ENCODE results near the gene PNPLA7. TPM values are rescaled to one million over a fixed set of nuclear protein-coding genes. Genes with fewer than 3 reads are reported as not detected.

Gene PNPLA7
- total and polyA plus RNA-seq, 2 of the 13 experiments (the other 11 are each of a cell fraction or from before 2014, with no cell fraction given), result 0.42 to 1.5 TPM

GRCh38 chr9:137501457-137501856, 48.7 kb downstream of the PNPLA7 start:
- H3K4me1 ChIP-seq (ENCODE audit: insufficient read depth, low read length), result peaks cover 4% of the 10 kb centered on the region
- TF ChIP-seq TGIF2 (CRISPR knock-in tag; IDR thresholded peaks at IDR 0.05) (no peak), SMARCE1 (IDR thresholded peaks at IDR 0.05; ENCODE audit: borderline replicate concordance) (no peak), ZFP62 (CRISPR knock-in tag; IDR thresholded peaks at IDR 0.05) (no peak), MYNN (CRISPR knock-in tag; IDR thresholded peaks at IDR 0.05; ENCODE audit: low read depth) (no peak), KLF13 (CRISPR knock-in tag; IDR thresholded peaks at IDR 0.05) (no peak), SP4 (CRISPR knock-in tag; IDR thresholded peaks at IDR 0.05) (no peak), CCDC6 (CRISPR knock-in tag; IDR thresholded peaks at IDR 0.05) (no peak), BCL3 (CRISPR knock-in tag; IDR thresholded peaks at IDR 0.05) (no peak), SUZ12 (IDR thresholded peaks at IDR 0.05; ENCODE audit: low read depth, low read length) (no peak), ZNF766 (CRISPR knock-in tag; IDR thresholded peaks at IDR 0.05; ENCODE audit: borderline replicate concordance) (no peak), CBX2 (IDR thresholded peaks at IDR 0.05; ENCODE audit: low read depth, low read length) (no peak), CBX2 (CRISPR knock-in tag; IDR thresholded peaks at IDR 0.05; ENCODE audit: low read depth) (no peak), BCL6 (CRISPR knock-in tag; IDR thresholded peaks at IDR 0.05) (no peak), ARHGAP35 (CRISPR knock-in tag; IDR thresholded peaks at IDR 0.05; ENCODE audit: borderline replicate concordance) (no peak), ZNF839 (CRISPR knock-in tag; IDR thresholded peaks at IDR 0.05; ENCODE audit: borderline replicate concordance) (no peak), ZNF20 (CRISPR knock-in tag; IDR thresholded peaks at IDR 0.05) (no peak), ATF3 (CRISPR knock-in tag; IDR thresholded peaks at IDR 0.05) (no peak)
- no peaks in the 10 kb centered on the region for H3K9me3 ChIP-seq (ENCODE audit: low read length)
- no peak for DNase-seq (ENCODE audit: low spot score)
- ATAC-seq, result peak; percentile 8; the same call in 1 of the 3 replicates
- CTCF ChIA-PET (ENCODE audit: low intra/inter-chr PET ratio, low total read pairs), result no interaction called here
- no peak for FAIRE-seq
- no peak overlapping the region for H3K9ac ChIP-seq (ENCODE audit: insufficient read depth, low read depth, low read length)
- H3K4me2 ChIP-seq (ENCODE audit: low read depth, low read length), result no peak overlapping the region
- H3K79me2 ChIP-seq (ENCODE audit: insufficient read depth, low read length), result no peaks in the 10 kb centered on the region
- intact Hi-C loops (cut with micrococcal nuclease; ENCODE audit: unreplicated experiment) (no loop called here), in situ Hi-C loops (cut with HindIII; ENCODE audit: extremely low pct_ligation_motif_present, low pct_unique_long_range_greater_than_20kb) (no loop called here)
- H2AFZ ChIP-seq (ENCODE audit: low read length), result no peak overlapping the region
- H3K36me3 ChIP-seq (replicated peaks in 1 of 2; ENCODE audit: control insufficient read depth in 1 of 2, insufficient read depth in 2 of 2, low read length in 2 of 2), result no peaks in the 10 kb centered on the region
- no peak overlapping the region for H3K4me3 ChIP-seq (replicated peaks in 1 of 3; ENCODE audit: insufficient read depth in 1 of 3, low read depth in 2 of 3, low read length in 3 of 3)
- H4K20me1 ChIP-seq (ENCODE audit: insufficient read depth, low read length), result no peaks in the 10 kb centered on the region
- POLR2A ChIA-PET, result no interaction called here
- no TSS peak for BruUV-seq (replicated peaks)
- WGBS (ENCODE audit: low lambda C conversion rate), result 24% methylated on average over 5 of the region's 12 CpGs
- no peak overlapping the region for H3K27ac ChIP-seq (ENCODE audit: extremely low read length, insufficient read depth, low read length)
- H3K27me3 ChIP-seq (ENCODE audit: control insufficient read depth in 1 of 2, insufficient read depth in 2 of 2, low read length in 2 of 2), result peaks cover 4 to 15% of the 10 kb centered on the region in 2 experiments; a peak in 2 of 5 replicates

Data from HepG2 (cell line).